ENCODE results near the gene TTLL9. TPM values are rescaled to one million over a fixed set of nuclear protein-coding genes. Genes with fewer than 3 reads are reported as not detected.

Gene TTLL9
- total and polyA plus RNA-seq, 10 of the 15 experiments (the other 5 are each of a cell fraction or from before 2014, with no cell fraction given), result 0.03 to 0.77 (median 0.11) TPM; not detected in 2

- peaks cover 5% of the 10 kb centered on the region; the same call in 1 of the 2 replicates for H3K4me1 ChIP-seq (ENCODE audit: control insufficient read depth, insufficient read depth, low read length)
- no TSS peak for BruUV-seq (replicated peaks)
- H3K4me2 ChIP-seq (ENCODE audit: control insufficient read depth, insufficient read depth), result no peak within 1 kb of the TSS
- ATAC-seq, result no peak
- TF ChIP-seq TCF12 (IDR thresholded peaks at IDR 0.05; ENCODE audit: low read depth, low read length) (no peak), FOXM1 (IDR thresholded peaks at IDR 0.05; ENCODE audit: low read depth, low read length) (no peak), MTA2 (IDR thresholded peaks at IDR 0.05; ENCODE audit: low read depth) (no peak), HDAC6 (IDR thresholded peaks at IDR 0.05; ENCODE audit: unreplicated experiment) (no peak), CREB1 (IDR thresholded peaks at IDR 0.05; ENCODE audit: low read depth) (no peak), BCLAF1 (IDR thresholded peaks at IDR 0.05) (no peak), ZNF207 (IDR thresholded peaks at IDR 0.05; ENCODE audit: borderline replicate concordance) (no peak), E2F8 (IDR thresholded peaks at IDR 0.05; ENCODE audit: low read depth, partially characterized antibody) (no peak), CTCF (IDR thresholded peaks at IDR 0.05 in 2 of 3, conservative IDR thresholded peaks at IDR 0.05 in 1 of 3; ENCODE audit: control insufficient read depth in 2 of 3, extremely low read depth in 1 of 3, insufficient read depth in 1 of 3, low read depth in 3 of 3, low read length in 3 of 3) (no peak)
- H3K9ac ChIP-seq (ENCODE audit: control insufficient read depth, insufficient read depth, low read length), result no peak within 1 kb of the TSS
- no peaks in the 10 kb centered on the region for H3K9me3 ChIP-seq (replicated peaks; ENCODE audit: control insufficient read depth, insufficient read depth, low read length)
- no peak for FAIRE-seq
- no peaks in the 10 kb centered on the region for H3K36me3 ChIP-seq (ENCODE audit: control insufficient read depth in 2 of 2, insufficient read depth in 2 of 2, low read length in 1 of 2)
- no peaks in the 10 kb centered on the region for H3K79me2 ChIP-seq (ENCODE audit: control insufficient read depth, insufficient read depth, low read length)
- SMC1A ChIA-PET (ENCODE audit: uncharacterized antibody, unreplicated experiment), result no interaction called here
- no peak within 1 kb of the TSS for H3K27ac ChIP-seq (ENCODE audit: control insufficient read depth, insufficient read depth)
- CTCF ChIA-PET, result interaction anchor here (0.8 to 7.3 kb wide), 5 partner anchors 10 to 187 kb away, joined by 3 to 109 read pairs (median 3); partner anchors contain the start of gene MYLK2
- no peak within 1 kb of the TSS for H2AFZ ChIP-seq (ENCODE audit: control insufficient read depth, low read depth, low read length)
- H3K27me3 ChIP-seq (replicated peaks in 1 of 2; ENCODE audit: control insufficient read depth in 2 of 2, insufficient read depth in 2 of 2, low read length in 1 of 2), result no peaks in the 10 kb centered on the region; a peak in 2 of 4 replicates
- no peak within 1 kb of the TSS for H3K4me3 ChIP-seq
- DNase-seq (ENCODE audit: low read depth, low spot score), result no peak
- in situ Hi-C loops (cut with MboI) (no loop called here), intact Hi-C loops (cut with micrococcal nuclease; ENCODE audit: unreplicated experiment) (loop anchor here (5.0 kb wide), 1 partner anchor 172 kb away; no protein-coding TSS in a partner anchor)
- RAD21 ChIA-PET (ENCODE audit: unreplicated experiment), result interaction anchor here (1.7 to 1.9 kb wide), 2 partner anchors 22 to 112 kb away, joined by 4 read pairs; no protein-coding TSS in a partner anchor
- H4K20me1 ChIP-seq (ENCODE audit: control insufficient read depth, insufficient read depth), result no peaks in the 10 kb centered on the region; the same call in 1 of the 2 replicates
- 70% methylated on average over 21 of the region's 21 CpGs for WGBS (ENCODE audit: insufficient coverage, insufficient replicate concordance, low lambda C conversion rate, missing lambda C conversion rate)
- POLR2A ChIA-PET, result no interaction called here
These were observed 25.1 kb upstream of the TTLL9 start, which contains the start of gene FOXS1 for GRCh38 chr20:31845300-31845863. TSS of gene FOXS1 (minus strand) at chr20:31845604. CDS start at chr20:31845542, 62 bp downstream.
